NOMO-1 treated with dmso at 0.1 percent for 144 hours (cell line): Measurements from ENCODE around the gene PARD3.

Experiments used
- DNase-seq: peaks from one replicate; lab custom pipeline; 2025; ENCODE audit not compliant: unreplicated experiment; lab: John Stamatoyannopoulos, UW

Gene PARD3

GRCh38 chr10:34323192-34323591, 491.9 kb downstream of the PARD3 start:
- DNase-seq: no peak

GRCh38 chr10:34320265-34320664, 494.8 kb downstream of the PARD3 start:
- no peak for DNase-seq

GRCh38 chr10:34319197-34319846, 495.8 kb downstream of the PARD3 start:
- DNase-seq: no peak

- no peak for DNase-seq
These were observed 498.9 kb downstream of the PARD3 start for GRCh38 chr10:34316154-34316553.

GRCh38 chr10:34314457-34314856, 500.6 kb downstream of the PARD3 start:
- no peak for DNase-seq

DNA sequence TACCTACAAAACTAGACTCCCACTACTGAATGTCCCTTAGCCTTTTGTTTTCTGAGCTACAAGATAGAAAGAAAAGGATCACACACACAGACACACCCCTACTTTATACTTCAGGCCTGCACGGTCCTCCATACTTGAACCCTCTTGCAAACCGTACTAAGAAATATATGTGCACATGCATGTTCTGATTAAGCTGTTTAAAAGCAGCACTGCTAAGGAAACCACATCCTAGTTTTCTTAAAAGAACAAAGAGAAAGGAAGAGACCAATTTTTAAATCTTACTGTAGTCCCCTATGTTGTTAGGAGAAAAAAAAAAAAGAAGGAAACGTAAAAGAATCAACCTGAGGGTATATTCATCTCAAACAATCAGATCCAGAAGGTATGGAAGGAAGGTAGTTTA, 501.2 kb downstream of the PARD3 start:
- DNase-seq: no peak

DNA sequence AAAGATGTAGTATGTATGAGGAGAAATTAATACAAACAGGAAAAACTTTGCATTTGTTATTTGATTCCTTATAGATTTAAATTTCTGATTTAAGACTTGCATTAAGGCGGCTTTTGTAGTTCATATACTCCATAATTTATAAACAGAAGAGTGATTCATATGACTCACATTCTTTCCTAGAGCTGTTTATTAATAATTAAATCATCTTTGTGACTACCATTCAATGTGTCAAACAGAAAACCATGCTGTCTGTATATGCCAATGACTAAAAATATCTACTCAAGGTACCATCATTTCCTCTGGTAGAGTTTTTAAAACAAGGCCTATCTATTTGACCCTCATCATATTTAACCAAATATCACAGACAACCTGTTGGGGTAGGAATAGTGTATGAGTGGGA, 501.7 kb downstream of the PARD3 start:
- DNase-seq: no peak

- DNase-seq: no peak
These were observed 503.4 kb downstream of the PARD3 start for GRCh38 chr10:34311679-34312078.

DNA sequence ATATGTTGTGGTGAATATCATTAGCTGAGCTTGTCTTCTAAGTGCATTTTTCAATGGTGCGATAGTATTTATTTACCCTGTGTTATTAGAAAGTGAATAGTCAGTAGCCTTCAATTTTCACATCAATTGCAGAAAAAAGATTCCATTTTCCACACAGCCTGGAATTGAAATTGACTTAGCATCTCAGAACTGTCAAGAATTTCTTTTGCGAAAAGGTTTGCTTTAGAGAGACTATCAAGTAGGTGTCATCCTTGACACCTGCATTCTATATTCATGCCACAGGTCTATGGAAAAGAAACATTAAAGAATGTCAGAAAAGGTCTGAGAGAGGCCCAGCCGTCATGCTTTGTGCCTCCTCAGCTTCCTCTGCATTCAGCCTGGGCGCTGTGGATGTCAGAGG, 504.9 kb downstream of the PARD3 start:
- DNase-seq: no peak

- peak; percentile 65 for DNase-seq
These were observed 509.9 kb downstream of the PARD3 start for GRCh38 chr10:34305189-34305588.

DNA sequence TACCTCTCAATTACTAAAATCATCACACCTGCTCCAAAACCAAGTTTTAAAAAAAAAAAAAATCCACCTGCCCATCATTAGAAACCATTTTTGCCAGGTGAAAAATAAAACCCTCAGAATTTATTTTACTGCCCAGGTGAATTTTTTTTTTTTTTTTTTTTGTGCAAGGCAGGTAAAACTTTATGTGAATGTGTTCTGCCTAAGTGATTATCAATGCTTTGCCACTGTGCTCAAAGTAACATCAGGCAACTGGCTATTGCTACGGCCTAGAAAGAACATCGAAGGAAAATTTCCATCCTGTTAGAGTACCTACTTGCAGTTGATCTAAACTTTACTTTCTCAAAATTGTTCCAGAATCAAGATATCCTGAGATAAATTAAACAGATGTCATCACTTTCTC, 512.1 kb downstream of the PARD3 start:
- no peak for DNase-seq

DNA sequence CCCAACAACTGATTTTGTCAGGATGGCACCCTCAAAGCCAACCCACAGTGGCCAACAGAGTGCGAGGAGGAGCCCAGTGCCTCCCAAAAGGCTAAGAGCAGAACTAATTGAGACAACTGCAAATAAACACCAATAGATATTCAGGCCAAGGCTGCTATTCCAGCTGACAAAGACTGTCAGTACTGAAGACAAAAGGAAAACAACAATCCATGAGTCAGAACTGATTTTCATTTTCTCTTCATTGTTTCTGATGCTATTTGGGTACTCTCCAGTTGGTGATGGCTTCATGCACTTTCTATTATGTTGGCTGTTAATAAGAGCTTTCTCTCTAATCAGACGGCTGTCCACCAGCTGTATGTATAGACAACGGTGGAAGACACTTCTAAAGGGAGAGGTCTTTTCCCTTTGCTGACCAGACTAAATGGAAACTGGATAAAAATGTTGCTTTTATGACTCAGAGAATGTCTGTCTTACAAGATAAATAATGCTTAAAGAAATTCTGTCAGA, 515.9 kb downstream of the PARD3 start:
- no peak for DNase-seq

DNA sequence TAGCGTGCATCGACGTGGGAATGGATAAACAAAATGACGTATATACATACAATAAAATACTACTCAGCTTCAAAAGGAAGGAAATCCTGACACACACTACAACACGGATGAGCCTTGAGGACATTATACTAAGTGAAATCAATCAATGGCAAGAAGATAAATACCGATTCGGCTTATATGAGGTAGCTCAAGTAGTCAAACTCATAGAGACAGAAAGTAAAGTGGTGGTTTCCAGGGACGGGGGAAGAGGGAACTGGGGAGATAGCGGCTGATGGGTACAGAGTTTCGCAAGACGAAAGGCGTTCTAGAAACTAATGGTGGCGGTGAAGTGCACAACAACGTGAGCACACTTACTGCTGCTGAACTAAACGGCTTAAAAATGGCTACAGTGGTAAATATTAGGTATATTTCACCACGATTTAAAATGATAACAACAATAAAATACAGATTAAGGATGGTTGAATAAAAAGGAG, 516.7 kb downstream of the PARD3 start:
- peak; percentile 7 for DNase-seq

DNA sequence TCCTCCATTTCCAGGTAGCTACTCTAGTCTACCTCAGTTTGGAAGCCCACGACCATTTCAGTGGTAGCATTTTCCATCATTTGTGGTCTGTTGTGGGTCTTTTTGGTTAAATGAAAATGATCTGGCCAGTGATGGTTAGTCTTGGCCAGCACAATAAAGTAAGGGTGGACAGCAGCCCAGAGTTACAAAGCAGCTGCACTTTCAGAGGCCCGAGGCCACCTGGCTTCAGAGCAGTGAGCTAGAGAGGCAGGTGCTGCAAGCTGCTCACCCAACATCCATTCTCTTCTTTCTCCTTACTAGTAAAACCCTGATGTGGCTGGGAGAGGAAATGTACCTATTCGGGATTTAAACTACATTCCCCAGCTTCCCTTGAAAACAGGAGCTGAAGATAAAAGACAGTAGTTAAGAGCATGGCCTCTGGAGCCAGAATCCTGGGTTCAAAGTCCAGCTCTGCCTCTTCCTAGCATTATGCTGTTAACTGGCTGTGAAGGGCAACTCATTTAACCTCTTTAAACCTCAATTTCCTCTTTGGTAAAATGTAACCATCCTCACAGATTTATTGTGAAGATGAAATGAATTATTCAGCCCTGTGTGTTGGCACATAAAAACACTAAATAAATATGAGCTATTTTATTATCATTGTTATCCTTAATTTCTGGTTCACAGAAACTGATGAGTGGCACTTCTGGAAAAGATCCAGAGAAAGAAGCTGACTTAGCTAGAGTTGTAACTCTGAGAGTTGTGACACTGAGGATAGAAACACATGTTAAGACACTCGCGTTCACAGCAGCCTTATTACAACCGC, 517.4 kb downstream of the PARD3 start:
- peak; percentile 15 for DNase-seq

DNA sequence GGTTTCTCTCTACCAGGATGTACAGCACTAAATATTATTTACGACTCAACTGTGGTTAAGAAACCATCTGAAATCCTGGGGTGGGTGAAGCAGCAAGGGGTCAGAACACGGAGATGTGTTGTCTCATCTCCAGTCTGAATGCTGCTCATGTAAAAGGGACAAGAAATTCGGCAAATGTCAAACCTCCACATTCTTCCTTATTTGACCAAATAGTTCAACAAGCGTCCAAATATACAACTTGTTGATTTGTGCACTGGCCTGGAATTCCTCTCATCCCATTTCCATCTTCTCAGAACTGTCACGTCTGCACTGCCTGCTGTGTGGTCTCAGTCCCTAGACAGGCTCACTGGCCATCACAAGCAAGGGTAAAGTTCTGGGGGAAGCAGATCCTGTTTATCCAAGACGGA, 520.0 kb downstream of the PARD3 start:
- no peak for DNase-seq

GRCh38 chr10:34294137-34294536, 521.0 kb downstream of the PARD3 start:
- DNase-seq: no peak

DNA sequence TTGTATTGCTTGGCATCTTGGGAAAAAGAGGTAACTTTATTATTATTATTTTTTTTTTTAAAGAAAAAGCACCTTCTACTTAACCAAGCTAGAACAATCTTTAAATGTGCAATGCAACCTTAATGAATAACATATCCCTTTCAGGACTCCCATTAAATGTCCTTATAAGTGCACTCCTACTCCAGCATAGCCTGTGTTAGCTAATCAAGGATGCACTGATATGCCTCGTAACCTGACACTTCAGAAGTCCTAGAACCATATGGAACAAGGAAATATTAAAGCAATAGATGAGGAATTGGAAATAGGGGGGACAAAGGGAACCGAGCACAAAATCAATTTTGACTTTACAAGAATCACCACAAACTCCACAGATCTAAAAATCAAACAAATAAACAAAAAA, 522.4 kb downstream of the PARD3 start:
- no peak for DNase-seq

DNA sequence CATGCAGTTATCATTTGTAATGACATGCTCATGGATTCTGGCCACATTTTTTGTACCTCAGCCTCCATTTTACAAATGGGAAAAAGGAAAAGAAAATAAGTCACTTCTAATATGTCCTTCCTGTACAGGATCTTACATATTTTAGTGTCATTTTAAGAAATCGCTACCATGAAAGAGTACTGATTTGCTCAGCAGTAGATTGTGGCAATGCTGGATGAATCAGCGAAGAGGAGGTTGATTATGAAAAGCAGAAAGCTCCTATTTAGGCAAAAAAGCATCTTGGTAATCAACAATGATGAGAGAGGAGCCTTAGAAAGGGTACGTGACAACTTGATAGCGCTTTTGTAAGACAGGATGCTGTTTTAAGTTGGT, 522.9 kb downstream of the PARD3 start:
- DNase-seq: no peak

DNA sequence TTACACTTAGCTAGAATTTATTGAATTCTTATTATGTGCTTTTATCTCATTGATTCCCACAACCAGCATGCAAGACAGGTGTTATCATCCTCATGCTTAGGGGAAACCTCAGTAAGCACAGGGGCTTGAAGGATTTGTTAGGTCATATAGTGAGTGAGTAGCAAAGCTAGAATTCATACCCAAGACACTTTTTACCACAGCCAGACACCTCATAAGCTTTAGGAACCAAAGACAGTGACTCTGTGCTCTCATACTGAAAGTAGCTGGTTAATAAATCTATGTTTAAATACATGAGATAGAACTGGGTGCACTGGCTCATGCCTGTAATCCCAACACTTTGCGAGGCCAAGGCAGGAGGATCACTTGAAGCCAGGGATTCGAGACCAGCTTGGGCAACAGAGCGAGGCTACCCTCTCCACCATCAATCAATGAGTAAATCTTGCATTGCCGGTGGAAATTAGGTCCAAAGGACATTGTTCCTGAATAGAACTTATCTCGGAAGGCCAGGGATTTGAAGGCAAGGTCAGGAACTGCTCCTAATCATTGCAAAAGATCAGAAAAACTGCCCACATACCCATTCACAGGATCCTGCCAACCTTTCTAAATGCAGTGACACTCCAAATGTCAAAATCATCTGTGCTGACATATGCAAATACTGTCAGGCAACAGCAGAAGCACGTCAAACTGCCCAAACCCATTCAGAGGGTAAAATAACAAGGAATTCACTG, 523.5 kb downstream of the PARD3 start:
- no peak for DNase-seq

GRCh38 chr10:34290412-34291081, 524.5 kb downstream of the PARD3 start:
- no peak for DNase-seq

GRCh38 chr10:34288634-34289033, 526.5 kb downstream of the PARD3 start:
- DNase-seq: no peak
